ENCODE measurements around the gene CTIF. TPM values are rescaled to one million over a fixed set of nuclear protein-coding genes. Genes with fewer than 3 reads are reported as not detected.
A peak's percentile ranks its signal among the peaks of the same experiment; 100 is the strongest.

Gene CTIF
- total RNA-seq, 2 experiments from 2014 or later, result 5.7 to 5.9 TPM

DNA sequence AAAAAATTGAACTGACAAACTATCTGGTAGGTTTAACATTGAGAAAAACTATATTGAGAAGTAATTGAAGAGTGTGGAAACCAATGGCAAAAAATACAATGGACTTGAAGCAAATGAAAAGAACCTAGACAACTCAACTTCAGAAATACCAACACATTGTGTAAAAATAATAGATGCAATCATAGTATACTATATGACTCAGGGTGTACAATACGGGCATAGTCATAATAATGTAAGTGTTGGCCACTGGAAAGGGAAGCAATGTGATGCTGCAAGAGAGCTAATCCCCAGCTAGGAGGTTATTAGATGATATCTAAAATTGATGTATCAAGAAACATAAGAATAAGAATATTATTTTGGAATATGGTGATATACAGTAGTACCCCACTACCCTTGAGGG lies 366.7 kb downstream of the CTIF start:
- Mint-ChIP-seq H3K27me3 (peaks cover 4% of the 10 kb centered on the region), H3K4me1 (peaks cover 18% of the 10 kb centered on the region), H3K4me3 (no peak overlapping the region), H3K27ac (no peak overlapping the region), H3K9me3 (ENCODE audit: low read depth) (peaks cover 4% of the 10 kb centered on the region), H3K36me3 (peaks cover 7% of the 10 kb centered on the region)
- CTCF ChIA-PET, result interaction anchor here (1.8 kb wide), 1 partner anchor 229 kb away, joined by 5 read pairs; no protein-coding TSS in a partner anchor
- ATAC-seq (no peak), DNase-seq (no peak)

- Mint-ChIP-seq H3K4me3 (no peak overlapping the region), H3K27ac (no peak overlapping the region), H3K9me3 (ENCODE audit: low read depth) (peaks cover 4% of the 10 kb centered on the region), H3K4me1 (peaks cover 22% of the 10 kb centered on the region), H3K27me3 (peaks cover 4% of the 10 kb centered on the region), H3K36me3 (peaks cover 6% of the 10 kb centered on the region)
- CTCF ChIA-PET, result interaction anchor here (0.5 to 1.0 kb wide), 2 partner anchors 28 to 187 kb away, joined by 3 read pairs; no protein-coding TSS in a partner anchor
- DNase-seq, result no peak
- no peak for ATAC-seq
Observed at GRCh38 chr18:48908916-48909315, 370.1 kb downstream of the CTIF start.

DNA sequence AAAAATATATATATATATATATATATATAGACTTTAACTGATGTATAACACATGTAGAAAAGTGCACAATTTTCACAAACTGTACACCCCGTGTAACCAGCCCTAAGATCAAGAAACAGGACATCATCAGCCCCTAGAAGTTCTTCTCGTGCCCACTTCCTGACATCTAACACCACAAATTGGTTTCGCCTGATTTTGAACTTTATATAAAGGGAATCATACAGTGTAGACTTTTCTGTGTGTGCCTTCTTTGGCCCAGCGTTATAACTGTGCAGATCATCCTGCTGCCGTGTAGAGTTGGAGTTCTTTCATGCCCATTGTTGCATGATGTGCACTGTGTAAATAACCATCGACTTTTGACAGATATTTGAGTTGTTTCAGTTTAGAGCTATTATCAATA lies 370.9 kb downstream of the CTIF start:
- DNase-seq, result peak; percentile 56
- peaks cover 22% of the 10 kb centered on the region for H3K4me1 Mint-ChIP-seq
- H3K27ac Mint-ChIP-seq, result peak overlapping the region; percentile 13

DNA sequence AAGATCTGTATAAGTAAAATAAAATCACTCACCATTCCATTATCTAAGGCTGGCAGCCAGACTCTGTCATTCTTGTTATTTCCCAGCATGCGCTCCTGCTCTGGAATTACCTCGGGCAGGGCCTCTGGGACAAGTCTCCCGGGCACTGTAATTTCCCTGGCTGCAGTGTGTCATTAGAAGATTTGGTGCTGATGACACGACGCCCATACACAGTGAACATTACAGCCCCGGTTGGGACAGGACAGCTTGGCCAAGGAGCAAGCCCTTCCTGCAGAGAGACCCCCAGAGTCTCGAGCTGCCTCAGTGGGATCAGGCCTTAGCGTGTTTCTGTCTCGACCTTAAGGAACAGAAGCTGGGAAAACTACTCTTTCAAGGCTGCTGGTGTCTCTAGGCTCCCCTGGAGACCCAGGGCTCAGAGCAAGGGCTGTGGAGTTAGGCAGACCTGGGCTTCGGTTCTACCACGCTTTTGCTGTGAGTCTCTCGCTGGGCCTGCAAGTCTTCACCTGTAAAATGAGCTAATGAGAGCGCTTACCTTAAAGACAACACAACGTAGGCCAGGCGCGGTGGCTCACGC lies 372.2 kb downstream of the CTIF start:
- no peaks in the 10 kb centered on the region for H3K9me3 Mint-ChIP-seq (ENCODE audit: low read depth)
- no peaks in the 10 kb centered on the region for H3K36me3 Mint-ChIP-seq
- no peak overlapping the region for H3K4me3 Mint-ChIP-seq
- DNase-seq (no peak), ATAC-seq (no peak)
- no peaks in the 10 kb centered on the region for H3K27me3 Mint-ChIP-seq
- no peak overlapping the region for H3K27ac Mint-ChIP-seq
- CTCF ChIA-PET, result no interaction called here
- peaks cover 32% of the 10 kb centered on the region for H3K4me1 Mint-ChIP-seq

More for the DNA sequence above, 370.9 kb downstream of the CTIF start:
- ATAC-seq, result peak; percentile 75
- CTCF ChIA-PET, result interaction anchor here (1.0 kb wide), 2 partner anchors 14 to 29 kb away, joined by 3 read pairs; no protein-coding TSS in a partner anchor
- Mint-ChIP-seq H3K9me3 (ENCODE audit: low read depth) (peaks cover 2% of the 10 kb centered on the region), H3K27me3 (peaks cover 4% of the 10 kb centered on the region), H3K36me3 (peaks cover 3% of the 10 kb centered on the region), H3K4me3 (no peak overlapping the region)

Small RNA genes lying within 50 kb of the gene (microRNA-seq; reads per million reads assigned to microRNA genes)
- gene MIR4743, result not detected

Other genes starting within 250 kb of the CTIF start
- under 1 TPM in 1 of 2 experiments, not detected in 1; 0.09 TPM for gene ZBTB7C, start 129.6 kb upstream of the CTIF start, total RNA-seq